RWPE1 (cell line): ENCODE measurements around the gene ALDH1A3.

Experiments used
- CTCF ChIA-PET: fragments of 350-600 bp; sonication (Branson Sonifier 250); formaldehyde crosslinking; extraction: SDS; loops from one replicate; lab custom pipeline; 2021; lab: Yijun Ruan, JAX
- POLR2A ChIA-PET: fragments of 400-600 bp; formaldehyde crosslinking; extraction: SDS; loops from one replicate; lab custom pipeline; 2020; ENCODE audit warnings: antibody characterized with exemption; ENCODE audit not compliant: low non-redundant PET; lab: Yijun Ruan, JAX
- DNase-seq: peaks from one replicate; pipeline ENCODE4 v3.0.0; 2012; ENCODE audit warnings: low spot score
- H3K27ac ChIP-seq: fragments of 450-650 bp; 2 replicates; pipeline ENCODE4 v1.5.1; 2017
- CTCF ChIP-seq: fragments of 450-650 bp; conservative IDR thresholded peaks from 2 replicates; pipeline ENCODE4 v1.5.1; 2017; ENCODE audit warnings: low read depth, mild to moderate bottlenecking

Gene ALDH1A3

DNA sequence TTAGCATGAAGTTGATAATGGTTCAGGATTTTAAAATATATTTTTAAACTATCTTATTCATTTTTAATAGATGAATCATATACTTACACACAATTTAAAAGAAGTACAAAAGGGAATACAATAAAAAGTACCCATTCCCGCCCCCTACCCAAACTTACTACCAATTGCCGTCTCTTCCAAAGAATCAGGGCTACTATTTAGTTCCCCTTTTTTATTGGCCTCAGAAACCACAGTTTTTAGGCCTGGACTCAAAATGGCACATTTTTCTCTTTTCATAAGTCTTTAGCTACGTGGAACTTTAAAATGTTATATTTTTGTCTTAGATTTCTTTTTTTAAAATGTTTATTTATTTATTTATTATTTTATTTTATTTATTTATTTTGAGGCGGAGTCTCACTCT, 57.5 kb downstream of the ALDH1A3 start:
- TF ChIP-seq CTCF = no peak
- POLR2A ChIA-PET = no interaction called here
- CTCF ChIA-PET = interaction anchor here (0.6 kb wide), 1 partner anchor 20 kb away, joined by 3 read pairs; no protein-coding TSS in a partner anchor
- DNase-seq = no peak
- H3K27ac ChIP-seq = no peak overlapping the region

DNA sequence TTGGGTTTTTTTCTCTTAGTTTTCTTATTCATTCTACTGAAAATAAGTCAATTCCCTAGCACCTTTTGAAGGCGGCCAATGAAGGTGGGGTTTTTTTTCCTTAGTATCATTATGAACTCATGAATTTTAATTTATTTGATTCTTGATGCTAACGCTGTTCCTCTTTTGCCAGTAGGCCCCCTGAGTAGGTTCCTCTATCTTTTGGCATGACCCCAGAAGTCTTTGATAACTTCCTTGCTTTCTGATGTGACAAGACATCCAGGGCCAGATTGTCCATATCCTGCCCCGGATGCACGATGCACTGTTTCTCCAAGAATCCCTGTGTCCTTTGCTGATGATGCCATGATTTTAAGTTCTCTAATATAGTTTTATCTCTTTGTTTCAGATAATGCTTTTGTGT, 60.2 kb downstream of the ALDH1A3 start:
- no peak overlapping the region for H3K27ac ChIP-seq
- TF ChIP-seq CTCF = no peak
- POLR2A ChIA-PET = no interaction called here
- CTCF ChIA-PET = interaction anchor here (1.0 kb wide), 1 partner anchor 67 kb away, joined by 3 read pairs; no protein-coding TSS in a partner anchor
- no peak for DNase-seq

GRCh38 chr15:100940767-100941379, 61.2 kb downstream of the ALDH1A3 start:
- DNase-seq = no peak
- TF ChIP-seq CTCF = no peak
- ChIA-PET CTCF (interaction anchor here (1.0 kb wide), 1 partner anchor 66 kb away, joined by 3 read pairs; no protein-coding TSS in a partner anchor), POLR2A (no interaction called here)
- H3K27ac ChIP-seq = no peak overlapping the region

DNA sequence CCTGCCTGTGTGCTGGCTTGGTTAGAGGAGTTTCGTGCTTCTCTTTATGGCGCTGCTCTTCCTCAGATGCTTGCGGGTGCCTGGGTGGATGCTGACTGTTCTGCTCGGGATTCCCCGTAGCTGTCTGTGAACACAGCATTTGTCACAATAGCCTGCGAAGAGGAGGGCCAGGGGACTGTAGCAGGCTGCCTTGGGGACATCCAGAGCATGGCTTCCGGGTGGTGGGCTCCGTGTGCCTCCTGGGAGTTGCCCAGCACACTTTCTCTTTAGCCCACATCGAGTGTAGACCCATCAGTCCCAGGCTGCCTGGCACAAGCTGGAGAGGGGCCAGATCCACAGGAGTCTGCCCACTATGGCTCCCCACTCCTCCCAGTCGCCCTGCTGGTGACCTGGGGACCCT, 61.9 kb downstream of the ALDH1A3 start:
- H3K27ac ChIP-seq = no peak overlapping the region
- CTCF ChIA-PET = no interaction called here
- no peak for TF ChIP-seq CTCF
- POLR2A ChIA-PET = no interaction called here
- DNase-seq = no peak

DNA sequence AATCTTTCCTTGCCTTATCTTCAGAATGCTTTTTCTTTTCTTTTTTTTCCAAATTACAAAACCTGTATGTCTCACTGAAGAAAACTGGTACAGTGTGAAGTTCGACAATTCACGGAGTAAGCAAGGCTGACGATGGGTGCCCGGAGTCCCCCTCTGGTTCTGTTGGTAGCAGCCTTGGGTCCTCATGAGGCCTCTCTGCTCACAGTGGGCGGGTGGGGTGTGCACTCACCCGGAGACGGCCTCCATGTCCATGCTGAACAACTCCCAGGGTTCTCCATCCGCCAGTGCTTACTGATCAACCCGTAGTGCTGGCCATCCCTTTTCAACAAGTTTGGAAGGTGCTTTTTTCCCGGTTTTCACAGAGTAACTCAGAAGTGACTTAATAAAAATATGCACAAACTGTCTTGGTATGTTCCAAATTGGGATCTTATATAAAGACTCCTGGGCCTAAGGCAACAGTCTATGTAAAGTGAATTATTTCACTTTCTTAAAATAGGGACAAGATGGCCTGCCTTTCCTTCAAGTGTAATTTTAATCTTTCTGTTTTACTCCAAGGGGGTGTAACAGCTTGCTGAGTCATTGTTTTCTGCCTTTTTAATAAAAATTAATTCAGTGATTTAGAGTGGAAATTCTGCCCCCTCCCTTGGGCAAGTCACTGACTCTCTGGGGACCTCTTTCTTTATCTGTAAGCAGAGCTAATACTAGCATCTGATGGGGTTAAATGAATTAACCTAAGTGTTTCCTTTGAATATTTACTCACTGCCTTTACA, 63.2 kb downstream of the ALDH1A3 start:
- no peak for DNase-seq
- ChIA-PET POLR2A (no interaction called here), CTCF (interaction anchor here (0.6 kb wide), 2 partner anchors 65 to 1062 kb away, joined by 3 read pairs; no protein-coding TSS in a partner anchor)
- TF ChIP-seq CTCF = no peak
- H3K27ac ChIP-seq = no peak overlapping the region

DNA sequence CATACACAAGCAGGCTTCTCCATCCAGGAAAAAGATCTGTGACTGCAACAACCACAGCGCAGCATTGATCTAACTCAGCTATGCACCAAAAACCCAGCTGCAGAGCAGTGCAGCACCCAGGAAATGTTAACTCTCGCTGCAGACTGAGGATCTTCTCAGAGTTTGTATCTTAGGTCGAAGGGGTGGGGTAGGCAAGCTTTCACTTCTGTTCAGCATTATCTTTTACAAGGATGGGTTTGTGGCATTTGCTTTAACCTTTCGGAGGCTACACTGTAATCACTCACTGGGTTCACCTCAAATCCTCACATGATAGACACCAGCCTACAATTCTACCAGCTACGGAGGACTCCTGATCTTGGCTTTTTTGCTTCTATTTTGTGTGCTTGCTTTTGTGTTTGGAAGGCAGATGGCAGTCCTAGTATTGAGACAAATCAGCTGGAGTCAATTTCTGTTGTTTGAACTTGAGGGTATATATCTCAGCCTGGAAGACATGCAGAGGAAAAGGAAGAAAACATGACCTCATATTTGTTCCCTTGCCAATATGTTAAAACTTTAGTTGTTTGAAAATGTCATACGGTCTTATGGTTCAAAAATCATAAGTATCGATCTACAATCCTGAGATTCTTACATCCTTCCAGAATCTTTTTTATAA, 64.7 kb downstream of the ALDH1A3 start:
- ChIA-PET CTCF (no interaction called here), POLR2A (no interaction called here)
- H3K27ac ChIP-seq = no peak overlapping the region

More for the DNA sequence above, 64.7 kb downstream of the ALDH1A3 start:
- no peak for DNase-seq
- no peak for TF ChIP-seq CTCF
